HCT116 (cell line): ENCODE data around the gene FTO. TPM values are rescaled to one million over a fixed set of nuclear protein-coding genes. Genes with fewer than 3 reads are reported as not detected.

ENCODE experiments used
- ATAC-seq: fragments of 200-7000 bp; cut with Tn5 transposase; 2 replicates; pipeline ENCODE4 v1.9.1; 2020; ENCODE audit warnings: mild to moderate bottlenecking, moderate library complexity
- BruUV-seq: library from RNA; stranded (reverse); fragments of 400-500 nt; replicated peaks from 2 replicates; lab custom pipeline; 2021; lab: Mats Ljungman, UMichigan
- CTCF ChIA-PET: fragments of 300-600 bp; sonication (Branson Sonifier 250); formaldehyde crosslinking; loops from one replicate; lab custom pipeline; 2021; ENCODE audit warnings: antibody characterized with exemption; lab: Charles Lee
- POLR2A ChIA-PET: fragments of 300-600, 350-600 bp; sonication (Branson Sonifier 250); formaldehyde crosslinking; loops from one replicate; lab custom pipeline; 2021; ENCODE audit warnings: antibody characterized with exemption; lab: Charles Lee
- RAD21 ChIA-PET, 2 experiments: fragments of 300-600 bp; sonication (Branson Sonifier 250); formaldehyde crosslinking; loops; one replicate each; lab custom pipeline; 2023; ENCODE audit warnings: low total read pairs in 2 of 2; ENCODE audit not compliant: uncharacterized antibody in 2 of 2, unreplicated experiment in 2 of 2, low non-redundant PET in 1 of 2; lab: Charles Lee
- DNase-seq: peaks from one replicate; pipeline ENCODE4 v3.0.0-alpha.2; 2010; ENCODE audit warnings: low read depth, low spot score
- H2AFZ ChIP-seq: fragments of 200-600 bp; shearing (Covaris generic), sonication (generic); 2 replicates; pipeline ENCODE4 v1.6.1; 2017; ENCODE audit warnings: low read depth, mixed run types, mixed read lengths, antibody characterized with exemption, low read length; ENCODE audit not compliant: poor library complexity, severe bottlenecking
- H3K27ac ChIP-seq: 2 replicates; pipeline ENCODE4 v1.5.1; 2012; ENCODE audit warnings: low read depth, low read length
- H3K27me3 ChIP-seq: fragments of 200-600 bp; sonication (generic); 2 replicates; pipeline ENCODE4 v1.6.1; 2016; ENCODE audit warnings: mixed run types, low read length, mixed read lengths; ENCODE audit not compliant: insufficient read depth
- H3K36me3 ChIP-seq, 2 experiments: fragments of 200-500 bp in 1 of 2; fragments of 200-600 bp in 1 of 2; sonication (Bioruptor generic) in 1 of 2; sonication (generic) in 1 of 2; 2 replicates each; pipeline versions ENCODE4 v1.5.1 to v1.6.1; 2014 to 2016; ENCODE audit warnings: low read length in 2 of 2, inconsistent platforms in 1 of 2, mixed read lengths in 1 of 2, mixed run types in 1 of 2; ENCODE audit not compliant: insufficient read depth in 2 of 2, control insufficient read depth in 1 of 2
- H3K4me1 ChIP-seq, 2 experiments: fragments of 200-600 bp in 1 of 2; sonication (generic) in 1 of 2; 2 replicates each; pipeline versions ENCODE4 v1.5.1 to v1.6.1; 2012 to 2017; ENCODE audit warnings: low read length in 2 of 2, inconsistent platforms in 1 of 2, mild to moderate bottlenecking in 1 of 2, mixed read lengths in 1 of 2, mixed run types in 1 of 2, moderate library complexity in 1 of 2; ENCODE audit not compliant: insufficient read depth in 2 of 2, control insufficient read depth in 1 of 2
- H3K4me2 ChIP-seq: fragments of 200-600 bp; sonication (generic); 2 replicates; pipeline ENCODE4 v1.6.1; 2017; ENCODE audit warnings: mixed run types, low read length, mixed read lengths
- H3K4me3 ChIP-seq, 2 experiments: fragments of 200-600 bp in 1 of 2; sonication (generic) in 1 of 2; replicated peaks in 1 of 2; 2 replicates each; pipeline ENCODE4 v1.5.1; 2011 to 2016; ENCODE audit warnings: low read length in 2 of 2, control low read depth in 1 of 2, low read depth in 1 of 2, mild to moderate bottlenecking in 1 of 2, mixed read lengths in 1 of 2, mixed run types in 1 of 2
- H3K79me2 ChIP-seq: fragments of 200-600 bp; sonication (generic); 2 replicates; pipeline ENCODE4 v1.6.1; 2017; ENCODE audit warnings: mild to moderate bottlenecking, mixed run types, low read length, moderate library complexity, mixed read lengths; ENCODE audit not compliant: insufficient read depth
- H3K9ac ChIP-seq: fragments of 200-600 bp; sonication (generic); 2 replicates; pipeline ENCODE4 v1.6.1; 2016; ENCODE audit warnings: low read length, mixed read lengths
- H3K9me2 ChIP-seq: fragments of 200-600 bp; sonication (generic), shearing (Covaris generic); 2 replicates; pipeline ENCODE4 v1.6.1; 2017; ENCODE audit warnings: mixed run types, mild to moderate bottlenecking, moderate library complexity; ENCODE audit not compliant: insufficient read depth
- H3K9me3 ChIP-seq, 2 experiments: fragments of 200-500 bp in 1 of 2; fragments of 200-600 bp in 1 of 2; sonication (Bioruptor generic) in 1 of 2; sonication (generic) in 1 of 2; 2 replicates each; pipeline ENCODE4 v1.6.1; 2014 to 2017; ENCODE audit warnings: low read length in 2 of 2, mixed read lengths in 2 of 2, inconsistent platforms in 1 of 2, low read depth in 1 of 2, mild to moderate bottlenecking in 1 of 2, mixed run types in 1 of 2, moderate library complexity in 1 of 2; ENCODE audit not compliant: control insufficient read depth in 1 of 2, insufficient read depth in 1 of 2
- H4K20me1 ChIP-seq: fragments of 200-600 bp; sonication (generic), shearing (Covaris generic); 2 replicates; pipeline ENCODE4 v1.6.1; 2017; ENCODE audit warnings: mixed run types, mild to moderate bottlenecking, moderate library complexity; ENCODE audit not compliant: insufficient read depth
- ATF3 ChIP-seq: IDR thresholded peaks from 2 replicates; pipeline ENCODE4 v1.6.1; 2012
- CBX3 ChIP-seq: IDR thresholded peaks from 2 replicates; pipeline ENCODE4 v1.6.1; 2012; ENCODE audit warnings: low read depth
- CEBPB ChIP-seq: IDR thresholded peaks from 2 replicates; pipeline ENCODE4 v1.6.1; 2012; ENCODE audit warnings: low read depth
- EGR1 ChIP-seq: IDR thresholded peaks from 2 replicates; pipeline ENCODE4 v1.6.1; 2012; ENCODE audit warnings: low read depth
- ELF1 ChIP-seq: IDR thresholded peaks from 2 replicates; pipeline ENCODE4 v1.6.1; 2012; ENCODE audit warnings: low read depth, borderline replicate concordance
- EZH2 ChIP-seq: fragments of 200-600 bp; sonication (generic); IDR thresholded peaks from 2 replicates; pipeline ENCODE4 v1.6.1; 2017; ENCODE audit warnings: antibody characterized with exemption, mixed run types
- FOSL1 ChIP-seq: IDR thresholded peaks from 2 replicates; pipeline ENCODE4 v1.6.1; 2012; ENCODE audit warnings: low read depth
- JUND ChIP-seq: IDR thresholded peaks from 2 replicates; pipeline ENCODE4 v1.6.1; 2012
- MAX ChIP-seq: IDR thresholded peaks from 2 replicates; pipeline ENCODE4 v1.6.1; 2012
- POLR2A ChIP-seq: IDR thresholded peaks from 2 replicates; pipeline ENCODE4 v1.7.0; 2011; ENCODE audit warnings: borderline replicate concordance; ENCODE audit not compliant: insufficient read depth, insufficient read length; ENCODE audit errors: extremely low read depth
- POLR2AphosphoS5 ChIP-seq: IDR thresholded peaks from 2 replicates; pipeline ENCODE4 v1.6.1; 2011; ENCODE audit warnings: mild to moderate bottlenecking, low read depth, low read length, moderate library complexity
- SIN3A ChIP-seq: IDR thresholded peaks from 2 replicates; pipeline ENCODE4 v1.6.1; 2012; ENCODE audit warnings: low read depth
- SP1 ChIP-seq: IDR thresholded peaks from 2 replicates; pipeline ENCODE4 v1.6.1; 2012; ENCODE audit warnings: low read depth
- SRF ChIP-seq: IDR thresholded peaks from 2 replicates; pipeline ENCODE4 v1.6.1; 2012; ENCODE audit warnings: low read depth
- TCF7L2 ChIP-seq: IDR thresholded peaks from 2 replicates; pipeline ENCODE4 v1.7.0; 2011; ENCODE audit warnings: borderline replicate concordance, inconsistent platforms; ENCODE audit not compliant: insufficient read depth, insufficient read length; ENCODE audit errors: extremely low read depth
- YY1 ChIP-seq: IDR thresholded peaks from 2 replicates; pipeline ENCODE4 v1.6.1; 2011; ENCODE audit warnings: low read length, low read depth, moderate library complexity, mild to moderate bottlenecking; ENCODE audit not compliant: insufficient replicate concordance; ENCODE audit errors: extremely low read depth
- ZFX ChIP-seq: fragments of 450-650 bp; IDR thresholded peaks from 2 replicates; pipeline ENCODE4 v1.6.1; 2017
- ZNF274 ChIP-seq: fragments of 200-500 bp; sonication (Bioruptor generic); IDR thresholded peaks from 2 replicates; pipeline ENCODE4 v1.6.1; 2014; ENCODE audit warnings: mild to moderate bottlenecking, low read depth, low read length, inconsistent platforms
- intact Hi-C: fragments of 100-400 bp; cut with micrococcal nuclease; formaldehyde crosslinking; loops from 2 replicates; pipeline ENCODE4 v1.10.0; 2022
- total RNA-seq: library from RNA; stranded (reverse); gene quantifications from one replicate; pipeline ENCODE4 v1.2.1, GENCODE V29; 2021; ENCODE audit not compliant: unreplicated experiment

FTO gene
- total RNA-seq, 1 experiment from 2014 or later: 55.2 TPM

DNA sequence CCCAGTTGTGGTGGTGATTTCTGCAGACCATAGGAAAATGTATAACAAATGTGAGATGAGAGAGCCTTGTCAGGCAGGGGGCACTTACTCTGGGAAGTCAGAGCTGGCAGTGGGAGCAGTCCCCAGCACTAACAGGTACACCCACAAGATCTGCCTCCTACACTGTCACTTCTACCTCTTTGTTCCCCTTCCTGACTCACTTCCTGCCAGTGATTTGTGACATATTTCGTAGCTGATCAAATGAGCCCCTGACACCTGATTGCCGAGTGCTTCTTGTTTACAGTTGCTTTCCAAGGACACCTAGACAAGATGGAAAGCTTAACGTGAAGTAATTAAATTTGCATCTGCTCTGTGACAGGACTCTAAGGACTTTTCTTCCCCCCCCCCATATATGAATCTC, 40.5 kb downstream of the FTO start (continued):
- TF ChIP-seq SP1: peak; percentile 34; the same call in 1 of the 2 replicates
- TF ChIP-seq ZNF274: no peak

GRCh38 chr16:53745086-53745485, 41.1 kb downstream of the FTO start:
- RAD21 ChIA-PET: no interaction called here
- TF ChIP-seq ZNF274: no peak
- no peak for TF ChIP-seq YY1
- TF ChIP-seq SRF: no peak
- TF ChIP-seq CBX3: no peak
- no peak for TF ChIP-seq EGR1
- TF ChIP-seq, all 23 proteins: peak for 0
- Histone ChIP-seq H3K4me1 (peaks cover 26 to 28% of the 10 kb centered on the region in 2 experiments), H3K36me3 (no peaks in the 10 kb centered on the region), H3K27ac (peak overlapping the region; percentile 11; the same call in 1 of the 2 replicates), H2AFZ (no peak overlapping the region), H3K9me3 (peaks cover 0 to 5% of the 10 kb centered on the region in 2 experiments; a peak in 2 of 4 replicates), H3K27me3 (no peaks in the 10 kb centered on the region), H3K4me2 (peak overlapping the region; percentile 67), H4K20me1 (no peaks in the 10 kb centered on the region), H3K79me2 (peaks cover 34% of the 10 kb centered on the region), H3K9ac (no peak overlapping the region), H3K9me2 (no peaks in the 10 kb centered on the region), H3K4me3 (peak overlapping the region in 1 of 2 experiments; percentile 30; a peak in 1 of 4 replicates)
- no peak for ATAC-seq
- CTCF ChIA-PET: interaction anchor here (1.3 to 2.8 kb wide), 3 partner anchors 10 to 44 kb away, joined by 3 to 24 read pairs (median 6); no protein-coding TSS in a partner anchor
- POLR2A ChIA-PET: no interaction called here
- BruUV-seq: no TSS peak
- intact Hi-C loops: no loop called here
- no peak for DNase-seq

DNA sequence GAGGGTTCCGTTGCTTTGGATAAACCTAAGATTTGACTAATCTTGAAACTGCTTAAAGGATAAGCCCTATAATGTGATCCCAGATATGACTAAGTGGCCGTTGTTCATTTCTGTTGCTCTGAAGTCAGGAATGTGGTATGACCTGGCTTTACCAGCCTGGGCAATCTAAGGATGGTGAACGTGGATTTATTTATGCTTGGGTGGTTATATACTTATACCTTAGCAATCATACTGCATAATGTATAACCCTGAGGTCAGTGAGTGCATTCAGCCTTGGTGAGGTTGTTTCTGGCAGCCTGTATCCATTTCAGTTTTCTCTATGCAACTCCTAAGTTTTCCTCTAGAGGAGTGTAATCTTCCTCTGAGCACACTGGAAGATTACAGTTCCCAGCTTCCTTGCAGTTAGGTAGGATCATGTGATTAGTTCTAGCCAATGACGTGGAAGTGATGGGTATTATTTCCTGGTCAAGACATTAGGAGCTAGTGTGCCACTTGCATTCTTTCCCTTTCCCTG, 41.9 kb downstream of the FTO start:
- RAD21 ChIA-PET: no interaction called here
- H3K4me3 ChIP-seq: peak overlapping the region; percentile 10 to 30; a peak in 2 of 4 replicates
- H3K36me3 ChIP-seq: no peaks in the 10 kb centered on the region
- no peak overlapping the region for H3K9ac ChIP-seq
- H3K27me3 ChIP-seq: no peaks in the 10 kb centered on the region
- no TSS peak for BruUV-seq
- H2AFZ ChIP-seq: no peak overlapping the region
- H3K9me2 ChIP-seq: no peaks in the 10 kb centered on the region
- CTCF ChIA-PET: no interaction called here
- H3K9me3 ChIP-seq: peaks cover 0 to 5% of the 10 kb centered on the region in 2 experiments; a peak in 2 of 4 replicates
- peak overlapping the region; percentile 11; the same call in 1 of the 2 replicates for H3K27ac ChIP-seq
- POLR2A ChIA-PET: no interaction called here
- intact Hi-C loops: no loop called here
- peak; percentile 63 for ATAC-seq
- DNase-seq: peak; percentile 59
- peak overlapping the region; percentile 67 for H3K4me2 ChIP-seq
- H3K4me1 ChIP-seq: peaks cover 26 to 28% of the 10 kb centered on the region in 2 experiments
- H4K20me1 ChIP-seq: no peaks in the 10 kb centered on the region
- peaks cover 32% of the 10 kb centered on the region for H3K79me2 ChIP-seq
- TF ChIP-seq CEBPB (no peak), ATF3 (no peak), CBX3 (no peak), EZH2 (no peak), SIN3A (no peak; the same call in 1 of the 2 replicates), JUND (no peak; the same call in 1 of the 2 replicates), ELF1 (peak; percentile 30; the same call in 1 of the 2 replicates), POLR2A (no peak), EGR1 (no peak), POLR2AphosphoS5 (peak; percentile 24; the same call in 1 of the 2 replicates), YY1 (no peak), TCF7L2 (no peak), ZFX (no peak), FOSL1 (no peak), MAX (no peak), SP1 (peak; percentile 48)
